ENCODE results near the gene TEAD1. TPM values are rescaled to one million over a fixed set of nuclear protein-coding genes. Genes with fewer than 3 reads are reported as not detected.
A peak's percentile ranks its signal among the peaks of the same experiment; 100 is the strongest.

Gene TEAD1
- total and polyA plus RNA-seq, 9 donors: 20.0 to 84.1 (median 67.6) TPM

DNA sequence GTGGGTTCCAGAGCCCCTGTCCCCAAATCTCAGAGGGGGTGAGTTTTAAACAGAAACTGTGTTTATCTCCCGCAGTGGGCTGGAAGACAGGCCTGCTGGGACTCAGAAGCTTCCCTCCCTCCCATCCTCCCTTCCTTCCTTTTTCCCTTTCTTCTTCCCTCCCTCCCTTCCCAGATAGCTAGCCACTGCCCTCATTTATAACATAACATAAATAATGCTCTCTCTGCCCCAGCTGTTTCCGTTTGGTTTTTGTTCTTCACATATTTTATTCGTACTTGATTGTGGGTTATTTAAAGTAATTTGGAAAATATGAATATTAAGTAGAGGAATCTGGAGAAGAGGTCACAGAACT lies 140.9 kb downstream of the TEAD1 start:
- intact Hi-C loops (cut with DNase I): loop anchor here (2.0 to 10.0 kb wide), 3 partner anchors 130 to 484 kb away; partner anchors contain the start of gene TEAD1 (in 3 of the 4)
- Histone ChIP-seq H3K27ac (peak overlapping the region; percentile 79 to 80), H3K4me3 (peak overlapping the region; percentile 7), H3K27me3 (no peaks in the 10 kb centered on the region), H3K9me3 (no peaks in the 10 kb centered on the region), H3K4me1 (ENCODE audit: insufficient read depth) (peaks cover 30% of the 10 kb centered on the region), H3K36me3 (no peaks in the 10 kb centered on the region)
- TF ChIP-seq, protein P1, sequence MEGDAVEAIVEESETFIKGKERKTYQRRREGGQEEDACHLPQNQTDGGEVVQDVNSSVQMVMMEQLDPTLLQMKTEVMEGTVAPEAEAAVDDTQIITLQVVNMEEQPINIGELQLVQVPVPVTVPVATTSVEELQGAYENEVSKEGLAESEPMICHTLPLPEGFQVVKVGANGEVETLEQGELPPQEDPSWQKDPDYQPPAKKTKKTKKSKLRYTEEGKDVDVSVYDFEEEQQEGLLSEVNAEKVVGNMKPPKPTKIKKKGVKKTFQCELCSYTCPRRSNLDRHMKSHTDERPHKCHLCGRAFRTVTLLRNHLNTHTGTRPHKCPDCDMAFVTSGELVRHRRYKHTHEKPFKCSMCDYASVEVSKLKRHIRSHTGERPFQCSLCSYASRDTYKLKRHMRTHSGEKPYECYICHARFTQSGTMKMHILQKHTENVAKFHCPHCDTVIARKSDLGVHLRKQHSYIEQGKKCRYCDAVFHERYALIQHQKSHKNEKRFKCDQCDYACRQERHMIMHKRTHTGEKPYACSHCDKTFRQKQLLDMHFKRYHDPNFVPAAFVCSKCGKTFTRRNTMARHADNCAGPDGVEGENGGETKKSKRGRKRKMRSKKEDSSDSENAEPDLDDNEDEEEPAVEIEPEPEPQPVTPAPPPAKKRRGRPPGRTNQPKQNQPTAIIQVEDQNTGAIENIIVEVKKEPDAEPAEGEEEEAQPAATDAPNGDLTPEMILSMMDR (IDR thresholded peaks at IDR 0.05): no peak
- TF ChIP-seq EP300 (IDR thresholded peaks at IDR 0.05) (no peak), POLR2A (IDR thresholded peaks at IDR 0.05) (no peak)
- DNase-seq: no peak
- 0 to 7% (median 0%) methylated on average over 3 of the region's 3 CpGs for WGBS, 3 donors

DNA sequence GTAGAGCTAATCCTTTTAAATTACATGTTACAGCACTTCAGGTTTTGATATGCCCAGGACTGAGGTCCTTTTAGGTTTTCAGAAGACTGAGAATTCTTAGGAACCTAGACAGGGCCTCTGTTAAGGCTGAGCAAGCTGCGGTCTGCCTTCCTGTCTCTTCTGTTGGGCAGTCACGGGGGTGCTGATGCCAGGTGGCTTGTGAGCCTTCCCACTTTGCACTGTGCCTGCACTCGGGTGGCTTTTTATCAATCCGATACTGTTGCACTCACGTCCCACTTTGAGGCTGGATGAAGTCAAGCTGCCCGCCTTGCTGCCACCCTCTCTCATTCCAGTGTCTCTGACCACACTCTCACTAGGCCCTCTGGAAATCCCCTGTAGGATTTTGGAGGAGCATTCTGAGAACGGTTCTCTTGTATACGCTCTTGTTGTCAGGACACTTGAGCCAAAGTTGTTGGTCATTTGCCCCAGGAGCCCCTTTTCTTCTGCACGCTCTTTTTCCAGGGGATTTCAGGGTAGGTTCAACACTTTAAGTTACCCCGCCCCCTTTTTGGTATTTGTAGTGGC lies 141.8 kb downstream of the TEAD1 start:
- TF ChIP-seq, protein P1 (IDR thresholded peaks at IDR 0.05): no peak
- DNase-seq: no peak
- WGBS, 3 donors: 80 to 85% (median 81%) methylated on average over 10 of the region's 10 CpGs
- Histone ChIP-seq H3K27me3 (no peaks in the 10 kb centered on the region), H3K9me3 (no peaks in the 10 kb centered on the region), H3K27ac (peak overlapping the region in 1 of 2 donors; percentile 79), H3K36me3 (no peaks in the 10 kb centered on the region), H3K4me1 (ENCODE audit: insufficient read depth) (peaks cover 24% of the 10 kb centered on the region), H3K4me3 (no peak overlapping the region)
- intact Hi-C loops (cut with DNase I): loop anchor here (2.0 to 10.0 kb wide), 3 partner anchors 131 to 485 kb away; partner anchors contain the start of gene TEAD1 (in 3 of the 4)

DNA sequence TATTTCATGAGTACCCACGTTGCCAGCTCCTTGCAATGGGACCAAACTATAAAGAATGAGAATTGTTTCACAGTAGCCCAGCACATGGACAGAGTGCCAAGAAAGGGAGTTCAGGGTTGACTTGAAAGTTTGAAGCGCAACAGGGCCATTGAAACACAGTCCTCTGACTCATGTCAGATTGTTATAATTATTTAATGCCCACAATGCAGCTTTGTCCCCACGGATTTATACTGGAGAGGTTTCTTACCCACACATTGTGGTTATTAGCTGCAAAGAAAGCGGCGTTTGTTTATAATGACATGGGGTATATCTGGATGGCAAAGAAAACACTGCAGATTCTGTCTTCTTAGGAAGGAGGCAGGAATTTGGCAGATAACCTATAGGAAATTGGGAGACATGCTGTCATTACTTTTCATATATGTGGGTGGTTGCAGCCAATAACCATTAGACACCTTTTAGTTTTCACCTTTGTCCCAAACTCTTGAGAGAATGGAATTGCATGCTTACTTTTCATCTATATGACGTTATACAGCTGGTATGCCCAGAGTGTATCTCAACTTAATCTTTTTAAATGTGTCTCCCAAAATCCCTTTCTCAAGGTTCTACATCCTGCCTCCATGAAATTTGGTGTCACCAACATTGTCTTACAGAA lies 143.6 kb downstream of the TEAD1 start:
- TF ChIP-seq POLR2A (IDR thresholded peaks at IDR 0.05) (no peak), EP300 (IDR thresholded peaks at IDR 0.05) (no peak)
- TF ChIP-seq, protein P1 (IDR thresholded peaks at IDR 0.05): no peak
- no peak overlapping the region for H3K4me3 ChIP-seq
- intact Hi-C loops (cut with DNase I): loop anchor here (10.0 kb wide), 2 partner anchors 133 to 143 kb away; partner anchors contain the start of gene TEAD1 (in 3 of the 4)
- no peaks in the 10 kb centered on the region for H3K9me3 ChIP-seq
- no peak overlapping the region for H3K27ac ChIP-seq
- WGBS, 3 donors: 88 to 91% (median 88%) methylated on average over 6 of the region's 6 CpGs
- DNase-seq: no peak
- no peaks in the 10 kb centered on the region for H3K27me3 ChIP-seq
- no peaks in the 10 kb centered on the region for H3K36me3 ChIP-seq
- peaks cover 23% of the 10 kb centered on the region for H3K4me1 ChIP-seq (ENCODE audit: insufficient read depth)

DNA sequence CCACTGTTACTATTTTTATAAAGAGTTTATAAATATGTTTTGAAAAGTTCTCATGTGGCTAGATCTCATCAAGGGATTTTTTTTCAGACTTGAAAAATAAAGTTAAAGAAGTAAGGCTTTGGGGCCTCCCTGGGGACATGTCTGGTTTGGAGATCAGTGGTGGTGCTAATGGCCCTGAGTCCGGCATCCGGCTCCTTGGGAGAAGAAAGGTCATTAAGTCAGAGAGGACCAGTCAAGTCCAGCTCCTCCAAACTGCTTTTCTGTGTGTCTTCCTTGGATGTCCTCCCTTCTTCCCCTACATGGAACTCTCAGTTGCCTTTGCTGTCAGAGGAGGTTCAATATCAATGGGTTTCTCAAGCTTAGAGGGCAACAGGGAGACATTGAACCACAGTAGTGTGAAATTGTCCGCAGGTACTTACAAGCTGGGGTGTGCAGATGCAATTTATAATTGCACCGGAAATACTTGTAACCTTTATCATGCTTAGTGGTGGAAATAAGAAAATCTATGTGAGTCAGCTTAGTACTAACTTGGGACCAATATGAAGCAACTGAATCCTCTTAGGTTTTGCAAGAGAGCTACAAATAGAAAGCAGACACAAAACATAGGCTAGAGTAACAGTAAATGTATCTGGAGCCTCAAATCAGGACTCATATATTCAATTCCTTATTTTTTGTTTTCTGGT lies 144.3 kb downstream of the TEAD1 start:
- H3K27me3 ChIP-seq: no peaks in the 10 kb centered on the region
- TF ChIP-seq POLR2A (IDR thresholded peaks at IDR 0.05) (no peak), EP300 (IDR thresholded peaks at IDR 0.05) (no peak)
- TF ChIP-seq, protein P1 (IDR thresholded peaks at IDR 0.05): no peak
- H3K27ac ChIP-seq: no peak overlapping the region
- H3K4me3 ChIP-seq: no peak overlapping the region
- intact Hi-C loops (cut with DNase I): loop anchor here (10.0 kb wide), 2 partner anchors 134 to 144 kb away; partner anchors contain the start of gene TEAD1 (in 3 of the 4)
- H3K9me3 ChIP-seq: no peaks in the 10 kb centered on the region
- peaks cover 20% of the 10 kb centered on the region for H3K4me1 ChIP-seq (ENCODE audit: insufficient read depth)
- no peaks in the 10 kb centered on the region for H3K36me3 ChIP-seq
- 69 to 85% (median 83%) methylated on average over 4 of the region's 4 CpGs for WGBS, 3 donors
- DNase-seq: no peak
